Subcutaneous adipose tissue (tissue), 4 donors: ENCODE data around the gene ATF7. TPM values are rescaled to one million over a fixed set of nuclear protein-coding genes. Genes with fewer than 3 reads are reported as not detected.

Experiments used
- total RNA-seq, 4 donors: library from RNA; depleted of rRNA; stranded (reverse); fragments of >200 nt; gene quantifications; one replicate each; pipeline ENCODE4 v1.1.0, GENCODE V29; 2016
- TF ChIP-seq, protein P1 (sequence below): fragments of 450-650 bp; IDR thresholded peaks from one replicate; pipeline ENCODE4 v1.5.1; 2016; ENCODE audit warnings: low read depth, mild to moderate bottlenecking, control low read depth, antibody characterized with exemption, moderate library complexity

The ATF7 gene
- total RNA-seq, 4 donors from 2014 or later, result 32.0 to 49.7 (median 43.7) TPM

- TF ChIP-seq, protein P1, sequence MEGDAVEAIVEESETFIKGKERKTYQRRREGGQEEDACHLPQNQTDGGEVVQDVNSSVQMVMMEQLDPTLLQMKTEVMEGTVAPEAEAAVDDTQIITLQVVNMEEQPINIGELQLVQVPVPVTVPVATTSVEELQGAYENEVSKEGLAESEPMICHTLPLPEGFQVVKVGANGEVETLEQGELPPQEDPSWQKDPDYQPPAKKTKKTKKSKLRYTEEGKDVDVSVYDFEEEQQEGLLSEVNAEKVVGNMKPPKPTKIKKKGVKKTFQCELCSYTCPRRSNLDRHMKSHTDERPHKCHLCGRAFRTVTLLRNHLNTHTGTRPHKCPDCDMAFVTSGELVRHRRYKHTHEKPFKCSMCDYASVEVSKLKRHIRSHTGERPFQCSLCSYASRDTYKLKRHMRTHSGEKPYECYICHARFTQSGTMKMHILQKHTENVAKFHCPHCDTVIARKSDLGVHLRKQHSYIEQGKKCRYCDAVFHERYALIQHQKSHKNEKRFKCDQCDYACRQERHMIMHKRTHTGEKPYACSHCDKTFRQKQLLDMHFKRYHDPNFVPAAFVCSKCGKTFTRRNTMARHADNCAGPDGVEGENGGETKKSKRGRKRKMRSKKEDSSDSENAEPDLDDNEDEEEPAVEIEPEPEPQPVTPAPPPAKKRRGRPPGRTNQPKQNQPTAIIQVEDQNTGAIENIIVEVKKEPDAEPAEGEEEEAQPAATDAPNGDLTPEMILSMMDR, result no peak
Measured at GRCh38 chr12:53645165-53645564, 19.0 kb upstream of the ATF7 start.

GRCh38 chr12:53644133-53644532 lies 18.0 kb upstream of the ATF7 start:
- TF ChIP-seq, protein P1, result no peak

DNA sequence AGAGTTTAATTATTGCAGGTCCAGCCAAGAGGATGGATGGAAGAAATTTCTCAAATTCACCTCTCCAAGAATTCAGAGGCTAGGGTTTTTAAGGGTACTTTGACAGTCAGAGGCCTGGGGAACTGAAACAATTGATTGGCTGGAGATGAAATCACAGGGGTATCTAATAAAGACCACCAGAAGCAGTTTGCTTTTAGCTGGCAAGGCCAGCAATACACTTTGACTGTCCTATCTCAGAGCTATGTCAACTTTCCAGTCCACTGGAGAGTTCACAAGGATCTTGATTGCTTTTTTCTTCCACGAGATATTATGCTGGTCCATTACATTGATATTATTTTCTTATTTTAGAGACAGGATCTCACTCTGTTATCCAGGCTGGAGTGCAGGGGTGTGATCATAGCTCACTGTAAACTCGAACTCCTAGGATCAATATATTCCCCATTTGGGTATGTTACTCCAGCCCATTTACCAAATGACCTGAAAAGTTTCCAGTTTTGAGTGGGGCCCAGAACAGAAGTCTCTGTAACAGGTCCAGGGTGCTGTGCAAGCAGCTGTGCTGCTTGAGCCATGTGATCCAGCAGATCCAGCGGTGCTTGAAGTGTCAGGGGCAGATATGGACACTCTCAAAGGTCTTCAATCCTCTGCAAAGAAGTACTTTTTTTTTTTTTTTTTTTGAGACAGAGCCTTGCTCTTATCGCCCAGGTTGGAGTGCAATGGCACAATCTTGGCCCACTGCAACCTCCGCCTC lies 17.2 kb upstream of the ATF7 start:
- TF ChIP-seq, protein P1, result no peak

DNA sequence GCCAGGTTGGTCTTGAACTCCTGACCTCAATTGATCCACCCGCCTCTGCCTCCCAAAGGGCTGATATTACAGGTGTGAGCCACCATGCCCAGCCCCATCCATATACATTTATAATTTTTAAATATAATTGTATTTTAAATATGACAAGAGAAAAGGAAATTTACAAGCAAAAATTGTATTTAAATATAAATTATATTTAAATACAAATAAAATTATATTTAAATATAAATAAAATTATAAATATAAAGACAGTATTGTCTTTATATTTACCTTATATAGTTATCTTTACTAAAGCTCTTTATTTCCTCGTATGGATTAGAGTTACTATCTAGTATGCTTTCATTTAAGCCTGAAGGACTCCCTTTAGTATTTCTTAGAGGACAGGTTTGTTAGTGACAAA lies 11.9 kb upstream of the ATF7 start:
- TF ChIP-seq, protein P1, result no peak

DNA sequence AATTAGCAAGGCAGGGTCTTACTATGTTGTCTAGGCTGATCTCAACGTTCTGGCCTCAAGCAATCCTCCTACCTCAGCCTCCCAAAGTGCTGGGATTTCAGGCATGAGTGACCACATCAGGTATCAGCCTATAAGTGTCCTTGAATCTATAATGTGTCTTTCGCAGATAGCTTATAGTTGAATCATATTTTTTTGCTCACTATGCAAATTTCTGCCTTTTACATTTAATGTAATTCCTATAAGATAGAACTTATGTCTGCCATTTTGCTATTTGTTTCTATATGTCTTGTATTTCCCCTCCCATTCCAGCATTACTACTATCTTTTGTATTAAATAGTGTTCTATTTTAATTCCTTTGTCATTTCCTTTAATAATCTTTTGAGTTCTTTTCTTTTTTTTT lies 10.5 kb upstream of the ATF7 start:
- TF ChIP-seq, protein P1, result no peak

- TF ChIP-seq, protein P1, result no peak
Measured at GRCh38 chr12:53631721-53632120, 5.5 kb upstream of the ATF7 start.

DNA sequence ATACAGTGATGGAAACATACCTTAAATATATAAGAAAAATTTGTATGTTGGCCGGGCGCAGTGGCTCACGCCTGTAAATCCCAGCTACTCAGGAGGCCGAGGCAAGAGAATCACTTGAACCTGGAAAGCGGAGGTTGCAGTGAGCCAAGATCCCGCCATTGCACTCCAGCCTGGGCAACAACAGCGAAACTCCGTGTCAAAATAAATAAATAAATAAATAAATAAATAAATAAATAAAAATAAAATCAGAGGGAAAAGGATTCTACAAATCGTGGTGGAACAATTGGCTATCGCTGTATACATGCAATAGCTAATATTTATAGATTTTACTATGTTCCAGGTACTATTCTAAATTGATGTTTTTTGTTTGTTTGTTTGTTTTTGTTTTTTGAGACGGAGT lies 1.7 kb upstream of the ATF7 start:
- TF ChIP-seq, protein P1, result no peak
